Stimulated activated CD4-positive, alpha-beta T cell treated with anti-CD3 and anti-CD28 coated beads, Interleukin-2, amount 100 ng/mL, for 48 hours (primary cell): Measurements from ENCODE around the gene NTM.
"Not testable (repeated sequence)": the region's sequence is repeated elsewhere in the genome, so short reads cannot be mapped to it uniquely, and the experiment has no call there.

Experiments
- DNase-seq, 2 donors: peaks; one replicate each; pipeline ENCODE4 v3.0.0-alpha.2; 2020

Gene NTM

GRCh38 chr11:132349811-132350733 is 979.7 kb downstream of the NTM start:
- no peak for DNase-seq

- DNase-seq = no peak
Measured at GRCh38 chr11:132351050-132351449, 980.6 kb downstream of the NTM start.

GRCh38 chr11:132352497-132352896 is 982.1 kb downstream of the NTM start:
- no peak for DNase-seq

GRCh38 chr11:132353255-132353654 is 982.8 kb downstream of the NTM start:
- DNase-seq = no peak

GRCh38 chr11:132357811-132358572 is 987.6 kb downstream of the NTM start:
- DNase-seq = no peak

- no peak for DNase-seq
Measured at GRCh38 chr11:132358573-132358953, 988.1 kb downstream of the NTM start.

- no peak for DNase-seq
Measured at GRCh38 chr11:132361011-132361550, 990.7 kb downstream of the NTM start.

- no peak for DNase-seq
Measured at GRCh38 chr11:132365650-132366049, 995.2 kb downstream of the NTM start.

GRCh38 chr11:132367293-132367692 is 996.9 kb downstream of the NTM start:
- no peak for DNase-seq

GRCh38 chr11:132370114-132370513 is 999.7 kb downstream of the NTM start:
- not testable (repeated sequence) for DNase-seq

- DNase-seq = no peak
Measured at GRCh38 chr11:132373405-132374143, 1003.2 kb downstream of the NTM start.

- no peak for DNase-seq
Measured at GRCh38 chr11:132379540-132379939, 1009.1 kb downstream of the NTM start.
